HCT116 (cell line): Measurements from ENCODE around the gene CRADD. TPM values are rescaled to one million over a fixed set of nuclear protein-coding genes. Genes with fewer than 3 reads are reported as not detected.

Experiments used
- ATAC-seq: fragments of 200-7000 bp; cut with Tn5 transposase; 2 replicates; pipeline ENCODE4 v1.9.1; 2020; ENCODE audit warnings: mild to moderate bottlenecking, moderate library complexity
- BruUV-seq: library from RNA; stranded (reverse); fragments of 400-500 nt; replicated peaks from 2 replicates; lab custom pipeline; 2021; lab: Mats Ljungman, UMichigan
- CTCF ChIA-PET: fragments of 300-600 bp; sonication (Branson Sonifier 250); formaldehyde crosslinking; loops from one replicate; lab custom pipeline; 2021; ENCODE audit warnings: antibody characterized with exemption; lab: Charles Lee
- POLR2A ChIA-PET: fragments of 300-600, 350-600 bp; sonication (Branson Sonifier 250); formaldehyde crosslinking; loops from one replicate; lab custom pipeline; 2021; ENCODE audit warnings: antibody characterized with exemption; lab: Charles Lee
- RAD21 ChIA-PET, 2 experiments: fragments of 300-600 bp; sonication (Branson Sonifier 250); formaldehyde crosslinking; loops; one replicate each; lab custom pipeline; 2023; ENCODE audit warnings: low total read pairs in 2 of 2; ENCODE audit not compliant: uncharacterized antibody in 2 of 2, unreplicated experiment in 2 of 2, low non-redundant PET in 1 of 2; lab: Charles Lee
- DNase-seq: peaks from one replicate; pipeline ENCODE4 v3.0.0-alpha.2; 2010; ENCODE audit warnings: low read depth, low spot score
- H2AFZ ChIP-seq: fragments of 200-600 bp; shearing (Covaris generic), sonication (generic); 2 replicates; pipeline ENCODE4 v1.6.1; 2017; ENCODE audit warnings: low read depth, mixed run types, mixed read lengths, antibody characterized with exemption, low read length; ENCODE audit not compliant: poor library complexity, severe bottlenecking
- H3K27ac ChIP-seq: 2 replicates; pipeline ENCODE4 v1.5.1; 2012; ENCODE audit warnings: low read depth, low read length
- H3K27me3 ChIP-seq: fragments of 200-600 bp; sonication (generic); 2 replicates; pipeline ENCODE4 v1.6.1; 2016; ENCODE audit warnings: mixed run types, low read length, mixed read lengths; ENCODE audit not compliant: insufficient read depth
- H3K36me3 ChIP-seq, 2 experiments: fragments of 200-500 bp in 1 of 2; fragments of 200-600 bp in 1 of 2; sonication (Bioruptor generic) in 1 of 2; sonication (generic) in 1 of 2; 2 replicates each; pipeline versions ENCODE4 v1.5.1 to v1.6.1; 2014 to 2016; ENCODE audit warnings: low read length in 2 of 2, inconsistent platforms in 1 of 2, mixed read lengths in 1 of 2, mixed run types in 1 of 2; ENCODE audit not compliant: insufficient read depth in 2 of 2, control insufficient read depth in 1 of 2
- H3K4me1 ChIP-seq, 2 experiments: fragments of 200-600 bp in 1 of 2; sonication (generic) in 1 of 2; 2 replicates each; pipeline versions ENCODE4 v1.5.1 to v1.6.1; 2012 to 2017; ENCODE audit warnings: low read length in 2 of 2, inconsistent platforms in 1 of 2, mild to moderate bottlenecking in 1 of 2, mixed read lengths in 1 of 2, mixed run types in 1 of 2, moderate library complexity in 1 of 2; ENCODE audit not compliant: insufficient read depth in 2 of 2, control insufficient read depth in 1 of 2
- H3K4me2 ChIP-seq: fragments of 200-600 bp; sonication (generic); 2 replicates; pipeline ENCODE4 v1.6.1; 2017; ENCODE audit warnings: mixed run types, low read length, mixed read lengths
- H3K4me3 ChIP-seq, 2 experiments: fragments of 200-600 bp in 1 of 2; sonication (generic) in 1 of 2; replicated peaks in 1 of 2; 2 replicates each; pipeline ENCODE4 v1.5.1; 2011 to 2016; ENCODE audit warnings: low read length in 2 of 2, control low read depth in 1 of 2, low read depth in 1 of 2, mild to moderate bottlenecking in 1 of 2, mixed read lengths in 1 of 2, mixed run types in 1 of 2
- H3K79me2 ChIP-seq: fragments of 200-600 bp; sonication (generic); 2 replicates; pipeline ENCODE4 v1.6.1; 2017; ENCODE audit warnings: mild to moderate bottlenecking, mixed run types, low read length, moderate library complexity, mixed read lengths; ENCODE audit not compliant: insufficient read depth
- H3K9ac ChIP-seq: fragments of 200-600 bp; sonication (generic); 2 replicates; pipeline ENCODE4 v1.6.1; 2016; ENCODE audit warnings: low read length, mixed read lengths
- H3K9me2 ChIP-seq: fragments of 200-600 bp; sonication (generic), shearing (Covaris generic); 2 replicates; pipeline ENCODE4 v1.6.1; 2017; ENCODE audit warnings: mixed run types, mild to moderate bottlenecking, moderate library complexity; ENCODE audit not compliant: insufficient read depth
- H3K9me3 ChIP-seq, 2 experiments: fragments of 200-500 bp in 1 of 2; fragments of 200-600 bp in 1 of 2; sonication (Bioruptor generic) in 1 of 2; sonication (generic) in 1 of 2; 2 replicates each; pipeline ENCODE4 v1.6.1; 2014 to 2017; ENCODE audit warnings: low read length in 2 of 2, mixed read lengths in 2 of 2, inconsistent platforms in 1 of 2, low read depth in 1 of 2, mild to moderate bottlenecking in 1 of 2, mixed run types in 1 of 2, moderate library complexity in 1 of 2; ENCODE audit not compliant: control insufficient read depth in 1 of 2, insufficient read depth in 1 of 2
- H4K20me1 ChIP-seq: fragments of 200-600 bp; sonication (generic), shearing (Covaris generic); 2 replicates; pipeline ENCODE4 v1.6.1; 2017; ENCODE audit warnings: mixed run types, mild to moderate bottlenecking, moderate library complexity; ENCODE audit not compliant: insufficient read depth
- ATF3 ChIP-seq: IDR thresholded peaks from 2 replicates; pipeline ENCODE4 v1.6.1; 2012
- CBX3 ChIP-seq: IDR thresholded peaks from 2 replicates; pipeline ENCODE4 v1.6.1; 2012; ENCODE audit warnings: low read depth
- EGR1 ChIP-seq: IDR thresholded peaks from 2 replicates; pipeline ENCODE4 v1.6.1; 2012; ENCODE audit warnings: low read depth
- ELF1 ChIP-seq: IDR thresholded peaks from 2 replicates; pipeline ENCODE4 v1.6.1; 2012; ENCODE audit warnings: low read depth, borderline replicate concordance
- EZH2 ChIP-seq: fragments of 200-600 bp; sonication (generic); IDR thresholded peaks from 2 replicates; pipeline ENCODE4 v1.6.1; 2017; ENCODE audit warnings: antibody characterized with exemption, mixed run types
- MAX ChIP-seq: IDR thresholded peaks from 2 replicates; pipeline ENCODE4 v1.6.1; 2012
- POLR2A ChIP-seq: IDR thresholded peaks from 2 replicates; pipeline ENCODE4 v1.7.0; 2011; ENCODE audit warnings: borderline replicate concordance; ENCODE audit not compliant: insufficient read depth, insufficient read length; ENCODE audit errors: extremely low read depth
- POLR2AphosphoS5 ChIP-seq: IDR thresholded peaks from 2 replicates; pipeline ENCODE4 v1.6.1; 2011; ENCODE audit warnings: mild to moderate bottlenecking, low read depth, low read length, moderate library complexity
- RAD21 ChIP-seq: IDR thresholded peaks from 2 replicates; pipeline ENCODE4 v1.6.1; 2012; ENCODE audit warnings: low read depth, mild to moderate bottlenecking
- SP1 ChIP-seq: IDR thresholded peaks from 2 replicates; pipeline ENCODE4 v1.6.1; 2012; ENCODE audit warnings: low read depth
- ZFX ChIP-seq: fragments of 450-650 bp; IDR thresholded peaks from 2 replicates; pipeline ENCODE4 v1.6.1; 2017
- ZNF274 ChIP-seq: fragments of 200-500 bp; sonication (Bioruptor generic); IDR thresholded peaks from 2 replicates; pipeline ENCODE4 v1.6.1; 2014; ENCODE audit warnings: mild to moderate bottlenecking, low read depth, low read length, inconsistent platforms
- intact Hi-C: fragments of 100-400 bp; cut with micrococcal nuclease; formaldehyde crosslinking; loops from 2 replicates; pipeline ENCODE4 v1.10.0; 2022
- total RNA-seq: library from RNA; stranded (reverse); gene quantifications from one replicate; pipeline ENCODE4 v1.2.1, GENCODE V29; 2021; ENCODE audit not compliant: unreplicated experiment

Gene CRADD
- total RNA-seq, 1 experiment from 2014 or later = 12.2 TPM

GRCh38 chr12:93653712-93654111, 23.5 kb upstream of the CRADD start:
- ChIA-PET RAD21 (no interaction called here), CTCF (no interaction called here), POLR2A (no interaction called here)
- H3K4me3 ChIP-seq = no peak overlapping the region
- TF ChIP-seq RAD21 = no peak
- TF ChIP-seq EGR1 = no peak
- no peak for TF ChIP-seq POLR2A
- no peak for TF ChIP-seq ZNF274
- no peak for TF ChIP-seq CBX3
- TF ChIP-seq EZH2 = no peak
- TF ChIP-seq ELF1 = no peak
- no peak for TF ChIP-seq MAX
- no peak for TF ChIP-seq ATF3
- H3K36me3 ChIP-seq = no peaks in the 10 kb centered on the region
- ATAC-seq (no peak), DNase-seq (no peak)
- H3K79me2 ChIP-seq = no peaks in the 10 kb centered on the region
- no peaks in the 10 kb centered on the region for H4K20me1 ChIP-seq
- H3K4me2 ChIP-seq = no peak overlapping the region
- no peak overlapping the region for H2AFZ ChIP-seq
- no peak overlapping the region for H3K27ac ChIP-seq
- no peaks in the 10 kb centered on the region for H3K9me3 ChIP-seq
- no peaks in the 10 kb centered on the region; the same call in 1 of the 2 replicates for H3K9me2 ChIP-seq
- BruUV-seq = no TSS peak
- H3K27me3 ChIP-seq = no peaks in the 10 kb centered on the region
- intact Hi-C loops = no loop called here
- H3K4me1 ChIP-seq = no peaks in the 10 kb centered on the region
- H3K9ac ChIP-seq = no peak overlapping the region

GRCh38 chr12:93654421-93654820, 22.8 kb upstream of the CRADD start:
- Histone ChIP-seq H3K9ac (no peak overlapping the region), H3K9me3 (no peaks in the 10 kb centered on the region), H3K9me2 (no peaks in the 10 kb centered on the region; the same call in 1 of the 2 replicates), H4K20me1 (no peaks in the 10 kb centered on the region), H3K27ac (no peak overlapping the region), H3K36me3 (no peaks in the 10 kb centered on the region), H3K79me2 (no peaks in the 10 kb centered on the region), H3K4me1 (no peaks in the 10 kb centered on the region), H3K27me3 (no peaks in the 10 kb centered on the region), H3K4me2 (no peak overlapping the region), H2AFZ (no peak overlapping the region), H3K4me3 (no peak overlapping the region)
- no TSS peak for BruUV-seq
- POLR2A ChIA-PET = no interaction called here
- intact Hi-C loops = no loop called here
- no peak for DNase-seq
- RAD21 ChIA-PET = no interaction called here
- CTCF ChIA-PET = no interaction called here
- TF ChIP-seq POLR2AphosphoS5 = no peak
- TF ChIP-seq SP1 = no peak
- no peak for TF ChIP-seq ZFX
- ATAC-seq = no peak
